Endothelial cell of umbilical vein (primary cell): Measurements from ENCODE around the gene EREG. TPM values are rescaled to one million over a fixed set of nuclear protein-coding genes. Genes with fewer than 3 reads are reported as not detected.

ENCODE experiments used
- BruUV-seq: library from RNA; stranded (reverse); fragments of 400-500 nt; replicated peaks from 2 replicates; lab custom pipeline; 2021; lab: Mats Ljungman, UMichigan
- CTCF ChIA-PET: fragments of 300-600, 350-600 bp; sonication (Branson Sonifier 250); formaldehyde crosslinking; loops from one replicate; lab custom pipeline; 2021; ENCODE audit warnings: antibody characterized with exemption, inconsistent platforms; lab: Charles Lee
- POLR2A ChIA-PET: fragments of 300-600, 350-600 bp; sonication (Branson Sonifier 250); formaldehyde crosslinking; loops from one replicate; lab custom pipeline; 2021; ENCODE audit warnings: antibody characterized with exemption, inconsistent platforms; lab: Charles Lee
- DNase-seq: peaks from one replicate; pipeline ENCODE4 v3.0.0-alpha.2; 2011; ENCODE audit warnings: low read depth, low spot score
- FAIRE-seq: peaks from 2 replicates; lab custom pipeline; 2011; peaks lifted over from hg19 to GRCh38; lab: Jason Lieb, UNC
- H2AFZ ChIP-seq: 2 replicates; pipeline ENCODE4 v1.6.0; 2012; ENCODE audit warnings: low read depth, low read length, control low read depth, inconsistent platforms
- H3K27ac ChIP-seq: 2 replicates; pipeline ENCODE4 v1.5.1; 2011; ENCODE audit warnings: low read depth, mild to moderate bottlenecking, control low read depth, low read length, moderate library complexity; ENCODE audit not compliant: insufficient read depth
- H3K27me3 ChIP-seq, 2 experiments: 2 replicates each; pipeline versions ENCODE4 v1.6.0 to v1.6.1; 2011; ENCODE audit warnings: low read length in 2 of 2, mixed read lengths in 1 of 2; ENCODE audit not compliant: control insufficient read depth in 2 of 2, insufficient read depth in 2 of 2
- H3K36me3 ChIP-seq, 2 experiments: 2 replicates in 1 of 2; 3 replicates in 1 of 2; pipeline ENCODE4 v1.5.1; 2011; ENCODE audit warnings: low read length in 2 of 2, mild to moderate bottlenecking in 1 of 2, moderate library complexity in 1 of 2; ENCODE audit not compliant: control insufficient read depth in 2 of 2, insufficient read depth in 2 of 2; ENCODE audit errors: extremely low read depth in 1 of 2
- H3K4me1 ChIP-seq: 3 replicates; pipeline ENCODE4 v1.5.1; 2011; ENCODE audit warnings: mild to moderate bottlenecking, low read length; ENCODE audit not compliant: control insufficient read depth, insufficient read depth; ENCODE audit errors: extremely low read depth
- H3K4me2 ChIP-seq: 2 replicates; pipeline ENCODE4 v1.6.1; 2011; ENCODE audit warnings: low read length, control low read depth, mixed read lengths; ENCODE audit not compliant: insufficient read depth
- H3K4me3 ChIP-seq, 3 experiments: fragments of 200-600 bp in 1 of 3; sonication (generic), shearing (Covaris generic) in 1 of 3; replicated peaks in 1 of 3; 2 replicates each; pipeline ENCODE4 v1.5.1; 2011 to 2016; ENCODE audit warnings: control low read depth in 3 of 3, low read length in 3 of 3, mild to moderate bottlenecking in 2 of 3, inconsistent platforms in 1 of 3, low read depth in 1 of 3, moderate library complexity in 1 of 3; ENCODE audit not compliant: insufficient read depth in 1 of 3
- H3K79me2 ChIP-seq: 2 replicates; pipeline ENCODE4 v1.6.0; 2012; ENCODE audit warnings: low read length, inconsistent platforms; ENCODE audit not compliant: control insufficient read depth, insufficient read depth
- H3K9ac ChIP-seq: replicated peaks from 2 replicates; pipeline ENCODE3; 2011; ENCODE audit warnings: low read length, control low read depth; ENCODE audit not compliant: insufficient read depth; ENCODE audit errors: extremely low read depth
- H3K9me1 ChIP-seq: replicated peaks from 3 replicates; pipeline ENCODE4 v1.6.0; 2011; ENCODE audit warnings: mild to moderate bottlenecking, low read length; ENCODE audit not compliant: control insufficient read depth, insufficient read depth; ENCODE audit errors: extremely low read depth
- H3K9me3 ChIP-seq: replicated peaks from 2 replicates; pipeline ENCODE4 v1.5.1; 2012; ENCODE audit warnings: low read length, inconsistent platforms; ENCODE audit not compliant: control insufficient read depth, insufficient read depth
- H4K20me1 ChIP-seq: replicated peaks from 2 replicates; pipeline ENCODE3; 2011; ENCODE audit warnings: mild to moderate bottlenecking, low read length; ENCODE audit not compliant: control insufficient read depth, insufficient read depth; ENCODE audit errors: extremely low read depth
- EZH2 ChIP-seq: IDR thresholded peaks from 2 replicates; pipeline ENCODE4 v1.6.1; 2012; ENCODE audit warnings: borderline replicate concordance, low read depth, mild to moderate bottlenecking, moderate library complexity, low read length, inconsistent platforms; ENCODE audit not compliant: severe bottlenecking
- FOS ChIP-seq: IDR thresholded peaks from 2 replicates; pipeline ENCODE4 v1.6.1; 2011; ENCODE audit warnings: mild to moderate bottlenecking, low read length, moderate library complexity, borderline replicate concordance; ENCODE audit not compliant: insufficient read depth
- GATA2 ChIP-seq: IDR thresholded peaks from 2 replicates; pipeline ENCODE4 v1.7.0; 2011; ENCODE audit warnings: low read depth, mild to moderate bottlenecking, moderate library complexity, mixed read lengths, low read length; ENCODE audit not compliant: insufficient read length, insufficient read depth
- JUN ChIP-seq: IDR thresholded peaks from 2 replicates; pipeline ENCODE4 v1.6.1; 2011; ENCODE audit warnings: borderline replicate concordance, low read depth; ENCODE audit not compliant: insufficient read length, insufficient read depth
- MYC ChIP-seq: IDR thresholded peaks from one replicate; pipeline ENCODE4 v1.6.1; 2011; ENCODE audit warnings: mild to moderate bottlenecking, low read depth, low read length
- POLR2A ChIP-seq: IDR thresholded peaks from 2 replicates; pipeline ENCODE4 v1.6.1; 2012; ENCODE audit warnings: low read depth, mild to moderate bottlenecking, control low read depth, low read length
- POLR2AphosphoS5 ChIP-seq: IDR thresholded peaks from 2 replicates; pipeline ENCODE4 v1.6.1; 2012; ENCODE audit warnings: low read depth, mild to moderate bottlenecking, control low read depth, low read length, moderate library complexity; ENCODE audit not compliant: insufficient read depth
- dilution Hi-C: fragments of 300-500 bp; cut with MboI; formaldehyde crosslinking; loops from one replicate; pipeline ENCODE4 v1.15.0; 2019; ENCODE audit warnings: low sequenced_read_pairs; ENCODE audit not compliant: extremely low pct_ligation_motif_present
- intact Hi-C: fragments of 100-400 bp; cut with micrococcal nuclease; formaldehyde crosslinking; loops from one replicate; pipeline ENCODE4 v1.10.0; 2022
- polyA plus RNA-seq, 4 experiments: library from polyadenylated mRNA; depleted of rRNA in 3 of 4; stranded (reverse) in 3 of 4; unstranded in 1 of 4; fragments of >200 nt; gene quantifications; 2 replicates each; pipeline versions ENCODE4 v1.2.1 to v1.2.3, GENCODE V29; 2011 to 2012; ENCODE audit warnings: missing spikeins in 1 of 4
- total RNA-seq: library from RNA; stranded (reverse); gene quantifications from 2 replicates; pipeline ENCODE4 v1.2.3, GENCODE V29; 2021
- TF ChIP-seq, protein P1 (sequence below), 2 donors: IDR thresholded peaks; 1 replicate in 1 of 2; 2 replicates in 1 of 2; pipeline ENCODE4 v1.5.1; 2011; ENCODE audit warnings: low read length in 2 of 2, mild to moderate bottlenecking in 2 of 2, moderate library complexity in 2 of 2, control low read depth in 1 of 2, inconsistent platforms in 1 of 2, low read depth in 1 of 2; ENCODE audit not compliant: insufficient read depth in 1 of 2; ENCODE audit errors: extremely low read depth in 1 of 2
- TF ChIP-seq, protein P2 (sequence below): IDR thresholded peaks from 2 replicates; pipeline ENCODE4 v1.6.1; 2011; ENCODE audit not compliant: insufficient read depth, insufficient read length

The EREG gene
- total and polyA plus RNA-seq, 2 donors (not counting 3 experiments of a cell fraction or from before 2014, with no cell fraction given): not detected

DNA sequence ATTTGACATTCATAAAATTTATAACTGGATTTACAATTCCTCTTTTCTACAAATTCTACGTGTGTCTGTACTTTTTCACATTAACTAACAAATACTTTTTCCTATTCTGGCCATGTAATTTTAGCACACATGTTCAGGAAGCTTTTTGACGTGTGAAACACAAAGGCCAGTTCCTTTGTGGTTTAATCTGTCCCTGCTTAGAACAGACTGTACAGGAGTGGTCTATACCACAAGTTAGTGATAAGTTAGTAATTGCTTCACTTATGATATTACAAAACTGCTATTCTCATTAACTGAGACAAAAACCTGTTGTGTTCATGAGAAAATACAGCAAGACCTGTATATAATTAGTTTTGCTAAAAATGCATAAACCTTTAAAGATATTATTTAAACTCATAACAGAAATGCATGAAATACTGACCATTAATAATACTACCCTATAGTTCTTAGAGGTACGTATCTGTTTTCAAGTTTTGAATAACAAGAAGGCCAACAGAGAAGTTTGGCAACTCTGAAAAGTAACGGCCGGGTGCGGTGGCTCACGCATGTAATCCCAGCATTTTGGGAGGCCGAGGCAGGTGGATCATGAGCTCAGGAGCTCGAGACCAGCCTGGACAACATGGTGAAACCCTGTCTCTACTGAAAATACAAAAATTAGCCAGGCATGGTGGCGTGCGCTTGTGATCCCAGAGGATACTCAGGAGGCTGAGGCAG, 66.3 kb downstream of the EREG start:
- peak; percentile 81 for FAIRE-seq
- H3K27me3 ChIP-seq: no peaks in the 10 kb centered on the region
- peaks cover 19% of the 10 kb centered on the region for H3K4me1 ChIP-seq
- peak; percentile 66 for DNase-seq
- H3K9me3 ChIP-seq: no peaks in the 10 kb centered on the region
- peak overlapping the region; percentile 1 for H3K4me2 ChIP-seq
- no TSS peak for BruUV-seq
- dilution Hi-C loops: no loop called here
- ChIA-PET CTCF (interaction anchor here (0.7 to 1.1 kb wide), 3 partner anchors 10 to 100 kb away, joined by 3 read pairs; partner anchors contain the start of gene AREG), POLR2A (no interaction called here)
- no peaks in the 10 kb centered on the region for H3K9me1 ChIP-seq
- intact Hi-C loops: loop anchor here (2.0 kb wide), 1 partner anchor 14 kb away; the partner anchor contains the start of gene AREG
- peak overlapping the region; percentile 43 for H3K27ac ChIP-seq
- no peaks in the 10 kb centered on the region for H3K79me2 ChIP-seq
- TF ChIP-seq POLR2A (no peak), GATA2 (peak; percentile 43), FOS (peak; percentile 7)
- H2AFZ ChIP-seq: no peak overlapping the region
- no peak overlapping the region for H3K4me3 ChIP-seq
- H3K36me3 ChIP-seq: no peaks in the 10 kb centered on the region
- H3K9ac ChIP-seq: peak overlapping the region; percentile 13
- no peaks in the 10 kb centered on the region for H4K20me1 ChIP-seq

DNA sequence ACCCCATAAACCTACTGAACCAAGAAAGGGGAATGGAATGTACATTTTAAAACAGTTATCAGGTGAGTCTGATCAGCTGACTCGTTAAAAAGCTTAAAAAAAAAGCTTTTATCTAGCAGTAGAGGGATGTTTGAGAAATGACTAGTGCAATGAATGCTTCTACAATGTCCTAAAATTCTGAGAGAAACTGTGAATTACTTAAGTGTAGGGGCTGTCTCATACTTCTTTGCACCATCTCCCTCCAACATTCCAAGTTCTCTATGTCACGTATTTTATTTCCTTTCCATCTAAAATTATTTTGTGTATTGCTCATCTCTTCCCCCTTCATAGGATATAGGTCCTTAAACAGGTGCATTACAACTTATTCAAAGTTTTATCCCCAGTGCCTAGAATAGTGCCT, 68.1 kb downstream of the EREG start:
- no peaks in the 10 kb centered on the region for H3K36me3 ChIP-seq
- POLR2A ChIA-PET: no interaction called here
- no peak for DNase-seq
- no peak overlapping the region for H2AFZ ChIP-seq
- no peaks in the 10 kb centered on the region for H3K79me2 ChIP-seq
- no peak overlapping the region for H3K9ac ChIP-seq
- dilution Hi-C loops (no loop called here), intact Hi-C loops (no loop called here)
- FAIRE-seq: no peak
- peaks cover 18% of the 10 kb centered on the region for H3K4me1 ChIP-seq
- TF ChIP-seq, protein P1, sequence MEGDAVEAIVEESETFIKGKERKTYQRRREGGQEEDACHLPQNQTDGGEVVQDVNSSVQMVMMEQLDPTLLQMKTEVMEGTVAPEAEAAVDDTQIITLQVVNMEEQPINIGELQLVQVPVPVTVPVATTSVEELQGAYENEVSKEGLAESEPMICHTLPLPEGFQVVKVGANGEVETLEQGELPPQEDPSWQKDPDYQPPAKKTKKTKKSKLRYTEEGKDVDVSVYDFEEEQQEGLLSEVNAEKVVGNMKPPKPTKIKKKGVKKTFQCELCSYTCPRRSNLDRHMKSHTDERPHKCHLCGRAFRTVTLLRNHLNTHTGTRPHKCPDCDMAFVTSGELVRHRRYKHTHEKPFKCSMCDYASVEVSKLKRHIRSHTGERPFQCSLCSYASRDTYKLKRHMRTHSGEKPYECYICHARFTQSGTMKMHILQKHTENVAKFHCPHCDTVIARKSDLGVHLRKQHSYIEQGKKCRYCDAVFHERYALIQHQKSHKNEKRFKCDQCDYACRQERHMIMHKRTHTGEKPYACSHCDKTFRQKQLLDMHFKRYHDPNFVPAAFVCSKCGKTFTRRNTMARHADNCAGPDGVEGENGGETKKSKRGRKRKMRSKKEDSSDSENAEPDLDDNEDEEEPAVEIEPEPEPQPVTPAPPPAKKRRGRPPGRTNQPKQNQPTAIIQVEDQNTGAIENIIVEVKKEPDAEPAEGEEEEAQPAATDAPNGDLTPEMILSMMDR (IDR thresholded peaks at IDR 0.05; ENCODE audit: extremely low read depth in 1 of 2, insufficient read depth in 1 of 2, low read depth in 1 of 2, low read length in 2 of 2): no peak
- no peak for TF ChIP-seq FOS
- no peak for TF ChIP-seq GATA2
- no peak for TF ChIP-seq POLR2A
- no peak for TF ChIP-seq EZH2
- TF ChIP-seq POLR2AphosphoS5: no peak
- no peak for TF ChIP-seq MYC
- TF ChIP-seq, protein P2, sequence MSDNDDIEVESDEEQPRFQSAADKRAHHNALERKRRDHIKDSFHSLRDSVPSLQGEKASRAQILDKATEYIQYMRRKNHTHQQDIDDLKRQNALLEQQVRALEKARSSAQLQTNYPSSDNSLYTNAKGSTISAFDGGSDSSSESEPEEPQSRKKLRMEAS: no peak
- no peak for TF ChIP-seq JUN
- no peak overlapping the region for H3K27ac ChIP-seq
- H3K9me1 ChIP-seq: no peaks in the 10 kb centered on the region
- CTCF ChIA-PET: interaction anchor here (0.9 to 1.3 kb wide), 2 partner anchors 98 to 113 kb away, joined by 3 to 4 read pairs; no protein-coding TSS in a partner anchor
- H3K4me2 ChIP-seq: no peak overlapping the region
- no peaks in the 10 kb centered on the region for H3K9me3 ChIP-seq
- H3K27me3 ChIP-seq: no peaks in the 10 kb centered on the region
- BruUV-seq: no TSS peak
- no peak overlapping the region for H3K4me3 ChIP-seq
- H4K20me1 ChIP-seq: no peaks in the 10 kb centered on the region
